Measurements from ENCODE around the gene ASPRV1.
"Not testable (repeated sequence)": the region's sequence is repeated elsewhere in the genome, so short reads cannot be mapped to it uniquely, and the experiment has no call there.

The ASPRV1 gene

DNA sequence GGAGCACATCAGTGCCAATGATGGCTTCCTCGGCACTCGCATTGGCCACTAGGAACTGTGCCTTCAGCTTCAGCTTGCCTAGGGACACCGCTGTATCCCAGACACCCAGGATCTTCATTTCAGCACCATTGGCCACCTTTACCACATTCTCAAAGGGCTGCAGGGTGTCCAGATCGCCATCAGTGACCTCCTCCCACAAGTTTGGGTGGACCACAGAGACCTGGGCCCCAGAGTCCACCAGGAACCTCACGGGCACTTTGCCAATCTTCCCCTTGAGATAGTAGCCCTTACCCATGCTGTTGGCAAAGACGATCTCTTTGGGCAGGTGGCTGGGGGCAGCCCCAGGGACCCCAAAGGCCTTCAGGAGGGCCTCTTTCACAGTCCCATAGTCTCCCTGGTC, 610 bp downstream of the ASPRV1 start:
- DNase-seq (ENCODE audit: low read depth): no peak

DNA sequence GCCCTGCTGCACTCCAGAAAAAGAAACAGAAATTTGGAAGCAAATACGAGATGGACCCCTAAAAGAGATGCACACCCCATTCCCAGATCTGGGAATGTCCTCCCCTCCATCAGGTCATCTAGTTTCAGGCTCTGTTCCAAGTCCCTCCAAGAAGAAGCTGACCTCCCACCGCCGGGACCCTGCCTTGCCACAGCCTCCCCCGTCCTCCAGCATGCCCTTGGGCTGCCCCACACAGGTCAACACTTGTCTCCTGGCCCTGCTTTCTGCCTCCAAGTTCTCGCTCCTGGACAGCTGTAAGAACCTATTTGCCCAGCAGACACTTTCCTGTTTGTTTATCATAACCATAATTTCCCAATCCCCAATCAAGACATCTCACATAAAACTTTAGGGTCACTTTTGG, 2.0 kb downstream of the ASPRV1 start:
- no peak for DNase-seq (ENCODE audit: low read depth)

DNA sequence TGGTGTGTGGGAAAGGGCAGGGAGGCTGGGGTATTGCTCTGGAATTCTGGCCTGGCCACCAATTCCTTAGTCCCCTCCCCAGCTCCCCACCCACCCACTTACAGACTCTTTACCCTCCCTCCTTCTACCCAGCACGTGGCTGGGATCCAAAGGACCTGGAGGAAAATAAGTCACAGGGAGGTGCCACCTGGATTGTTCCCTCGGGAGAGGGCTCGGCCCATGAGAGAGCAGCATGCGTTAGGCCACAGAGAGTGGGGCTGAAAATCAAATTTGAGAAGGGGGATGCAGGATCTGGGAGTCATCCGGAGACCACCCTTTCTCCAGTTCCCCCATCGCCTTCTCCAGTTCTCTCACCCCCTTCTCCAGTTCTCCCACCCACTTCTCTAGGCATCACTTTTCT, 3.0 kb downstream of the ASPRV1 start:
- no peak for DNase-seq (ENCODE audit: low read depth)

DNA sequence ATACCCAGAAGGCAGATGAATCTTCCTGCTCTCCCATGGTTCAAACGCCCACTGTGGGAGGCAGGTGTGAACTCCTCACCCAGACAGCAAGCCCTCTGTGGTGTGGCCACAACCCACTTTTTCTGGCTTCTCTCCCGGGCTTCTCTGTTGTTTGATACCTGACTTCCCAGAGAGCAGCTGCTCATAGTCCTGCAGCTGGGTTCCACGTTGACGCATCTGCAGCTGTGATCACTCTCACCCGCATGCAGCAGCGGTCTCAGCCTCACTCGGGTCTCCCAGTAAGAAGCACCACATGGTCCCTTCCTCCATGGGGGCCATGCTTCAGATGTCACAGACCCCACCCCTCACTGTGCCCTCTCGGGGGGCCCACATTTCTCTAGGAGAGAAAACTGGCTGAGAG, 3.5 kb downstream of the ASPRV1 start:
- no peak for DNase-seq (ENCODE audit: low read depth)

DNA sequence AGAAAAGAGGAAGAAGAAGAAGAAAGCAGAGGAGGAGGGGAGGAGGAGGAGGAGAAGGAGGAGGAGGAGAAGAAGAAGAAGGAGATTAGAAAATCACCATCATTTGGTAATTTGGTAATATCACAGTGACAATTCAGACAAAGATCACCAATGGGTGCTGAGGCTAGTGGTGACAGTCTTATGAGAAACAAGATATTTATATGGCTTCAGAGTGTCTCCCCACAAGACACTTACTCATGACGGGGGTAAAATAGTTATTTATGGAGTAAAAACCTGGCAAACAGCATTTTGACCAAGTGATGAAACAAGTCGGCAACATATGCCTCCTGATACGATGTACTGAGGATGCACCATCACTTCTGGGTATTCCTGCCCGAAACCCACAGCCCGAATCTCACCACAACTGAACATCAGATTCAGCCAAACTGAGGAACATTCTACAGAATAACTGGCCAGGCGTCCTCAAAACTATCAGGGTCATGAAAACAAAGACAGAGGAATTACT, 4.9 kb downstream of the ASPRV1 start:
- no peak for DNase-seq (ENCODE audit: low read depth)

DNA sequence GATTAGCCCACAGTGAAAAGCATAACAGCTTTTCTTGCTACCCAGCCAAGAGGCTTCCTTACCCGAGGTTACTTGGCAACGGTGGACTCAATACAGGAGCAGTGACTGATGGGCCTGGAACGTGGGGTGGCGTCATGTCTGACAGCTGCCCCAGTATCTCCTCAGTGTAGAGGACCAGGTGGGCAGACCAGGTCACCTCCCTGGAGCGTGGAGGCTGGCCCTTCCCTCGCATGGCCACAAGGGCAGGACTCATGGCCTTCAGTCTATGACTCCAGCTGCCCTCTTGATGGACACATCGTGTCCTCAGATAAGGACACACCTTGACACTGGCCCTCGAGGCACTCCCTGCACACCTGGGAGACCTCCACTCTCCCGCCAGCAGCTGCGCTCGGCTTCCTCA, 6.4 kb downstream of the ASPRV1 start:
- no peak for DNase-seq (ENCODE audit: low read depth)

DNA sequence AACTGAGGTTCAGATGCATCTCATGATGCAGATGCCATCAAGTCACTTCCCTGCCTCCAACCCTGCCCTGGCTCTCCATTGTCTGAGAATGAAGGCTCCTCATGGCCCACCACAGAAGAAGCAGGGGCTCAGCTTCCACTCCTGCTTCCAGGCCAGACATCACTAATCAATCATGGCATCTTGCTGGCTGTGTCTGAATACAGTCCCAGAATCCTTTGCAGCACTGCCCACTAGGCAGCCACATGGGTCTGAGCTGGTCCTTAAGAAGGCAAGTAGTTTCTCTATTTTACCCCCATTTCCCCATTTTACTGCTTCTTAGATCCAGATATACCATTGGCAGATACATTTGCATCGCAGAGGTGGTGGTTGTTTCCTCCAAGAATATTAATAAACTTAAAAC, 7.3 kb downstream of the ASPRV1 start:
- DNase-seq (ENCODE audit: low read depth): no peak

DNA sequence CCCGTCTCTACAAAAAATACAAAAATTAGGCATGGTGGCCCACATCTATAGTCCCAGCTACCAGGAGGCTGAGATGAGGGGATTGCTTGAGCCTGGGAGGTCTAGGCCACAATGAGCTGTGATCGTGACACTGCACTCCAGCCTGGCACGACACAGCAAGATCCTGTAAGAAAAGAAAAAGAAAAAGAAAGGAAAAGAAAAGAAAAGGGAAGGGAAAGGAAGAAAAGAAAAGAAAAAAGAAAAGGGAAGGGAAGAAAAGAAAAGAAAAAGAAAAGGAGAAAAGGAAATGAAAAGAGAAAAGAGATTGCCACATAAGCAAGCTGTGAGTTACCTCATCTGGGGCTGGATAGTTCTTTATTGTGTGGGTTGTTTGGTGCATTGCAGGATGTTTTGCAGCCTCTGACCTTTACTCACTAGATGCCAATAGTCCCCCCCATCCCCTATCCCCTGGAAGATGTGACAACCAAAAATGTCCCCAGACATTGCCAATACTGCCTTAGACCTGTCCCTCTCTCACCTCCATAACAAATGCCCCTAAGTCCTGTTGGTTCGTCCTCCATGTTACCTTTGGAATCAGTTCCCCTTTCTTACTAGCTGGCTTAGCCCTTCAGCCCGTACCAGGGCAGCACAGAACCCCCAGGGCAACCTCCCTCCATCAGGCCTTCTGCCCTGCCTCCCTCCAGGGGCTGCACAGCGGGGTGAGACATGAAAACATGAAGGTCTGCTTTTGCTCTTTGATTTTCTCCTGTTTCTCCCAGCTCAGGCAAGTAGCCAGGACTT, 8.9 kb downstream of the ASPRV1 start:
- DNase-seq (ENCODE audit: low read depth): no peak

DNA sequence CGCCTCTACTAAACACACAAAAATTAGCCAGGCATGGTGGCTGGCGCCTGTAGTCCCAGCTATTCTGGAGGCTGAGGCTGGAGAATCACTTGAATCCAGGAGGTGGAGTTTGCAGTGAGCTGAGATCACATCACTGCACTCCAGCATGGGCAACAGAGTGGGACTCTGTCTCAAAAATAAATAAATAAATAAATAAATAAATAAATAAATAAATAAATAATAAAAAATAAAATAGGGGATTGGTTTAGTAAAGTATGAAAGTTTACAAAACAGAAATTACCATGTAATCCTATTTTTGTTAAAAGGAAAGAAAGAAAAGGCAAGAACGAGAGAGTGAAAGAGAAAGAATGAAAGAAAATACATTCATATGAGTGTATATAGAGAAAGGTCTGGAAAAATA, 10.8 kb downstream of the ASPRV1 start:
- DNase-seq (ENCODE audit: low read depth): not testable (repeated sequence)

DNA sequence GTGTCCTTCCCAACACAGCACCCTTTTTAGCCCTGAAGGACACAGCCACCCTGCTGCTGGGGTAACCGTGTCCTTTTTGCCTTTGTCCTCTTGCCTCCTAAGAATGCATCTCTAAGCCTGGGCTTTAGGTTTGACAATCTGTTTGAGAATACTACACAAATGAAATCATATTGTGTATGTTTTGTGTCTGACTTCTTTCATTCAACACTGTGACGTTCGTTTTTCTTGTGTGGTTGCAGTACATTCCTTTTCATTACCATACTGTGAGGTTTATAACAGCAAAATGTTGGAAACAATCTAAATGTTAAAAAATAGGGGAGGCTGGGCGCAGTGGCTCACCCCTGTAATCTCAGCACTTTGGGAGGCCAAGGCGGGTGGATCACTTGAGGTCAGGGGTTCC, 11.2 kb downstream of the ASPRV1 start:
- no peak for DNase-seq (ENCODE audit: low read depth)

DNA sequence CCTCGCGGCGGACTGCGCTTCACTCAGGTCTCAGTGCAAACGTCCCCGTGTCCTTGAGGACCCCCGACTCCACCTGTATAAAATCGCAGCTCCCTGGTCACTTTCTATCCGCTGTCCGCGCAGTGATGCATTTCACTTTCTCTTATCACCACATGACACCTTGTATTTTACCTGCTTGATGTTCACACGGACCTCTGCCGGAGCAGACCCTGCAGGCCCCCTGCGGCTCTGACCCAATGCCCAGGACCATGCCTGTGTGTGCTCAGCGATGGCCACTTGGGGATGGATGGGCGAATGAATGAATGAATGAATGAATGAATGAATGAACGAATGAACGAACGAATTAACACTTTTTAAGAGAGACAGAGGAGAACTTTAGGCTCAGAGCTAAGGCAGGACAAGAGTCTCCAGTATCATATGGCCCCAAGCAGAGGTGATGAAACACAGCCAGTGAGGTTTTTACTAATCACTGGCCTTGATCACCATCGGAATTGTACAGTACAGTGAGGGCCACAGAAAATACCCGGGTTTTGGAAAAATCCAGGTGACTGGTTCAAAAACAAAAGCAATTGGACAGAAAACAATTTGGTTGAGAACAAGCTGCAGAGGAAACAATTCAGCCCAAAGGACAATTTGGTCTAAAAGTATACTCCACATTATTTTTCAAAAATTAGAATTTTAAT, 12.3 kb downstream of the ASPRV1 start:
- DNase-seq (ENCODE audit: low read depth): no peak

DNA sequence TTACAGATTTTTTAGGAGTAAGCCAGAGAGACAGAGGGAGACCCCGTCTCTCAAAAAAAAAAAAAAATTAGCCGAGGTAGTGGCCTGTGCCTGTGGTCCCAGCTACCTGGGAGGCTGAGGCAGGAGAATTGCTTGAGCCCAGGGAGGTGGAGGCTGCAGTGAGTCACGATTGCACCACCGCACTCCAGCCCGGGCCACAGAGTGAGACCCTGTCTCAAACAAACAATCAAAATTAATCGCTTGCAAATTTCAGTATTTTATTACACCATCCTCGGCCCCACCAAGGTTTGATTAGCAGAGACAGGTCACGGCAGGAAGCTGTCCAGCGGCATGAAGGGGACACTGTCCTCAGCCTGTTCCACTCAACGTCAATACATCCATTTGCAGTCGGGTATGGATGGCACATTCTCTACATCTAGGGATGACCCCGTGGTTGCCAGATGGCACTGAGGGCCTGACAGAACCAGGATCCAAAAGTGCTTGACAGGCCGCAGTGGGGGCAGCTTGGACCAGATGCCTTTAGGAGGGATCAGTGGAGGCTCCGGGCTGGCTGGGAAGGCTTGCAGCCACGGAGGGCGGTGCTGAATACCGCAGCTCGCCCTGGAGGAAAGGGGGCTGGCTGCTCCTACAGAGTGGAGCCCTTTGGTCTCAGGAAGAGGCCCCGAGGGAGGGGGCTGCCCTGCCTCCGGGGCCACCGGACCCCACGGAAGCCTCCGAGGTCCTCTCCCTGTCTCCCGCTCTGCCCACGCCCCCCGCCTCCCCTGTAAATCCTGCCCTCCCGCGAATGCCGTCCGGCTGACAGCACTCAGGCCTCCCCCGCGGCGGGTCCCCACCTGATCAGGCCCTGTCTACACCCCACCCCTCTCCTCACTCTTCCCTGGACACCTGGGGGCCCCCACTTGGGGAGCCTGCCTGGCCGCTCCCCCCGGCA, 13.1 kb downstream of the ASPRV1 start:
- no peak for DNase-seq (ENCODE audit: low read depth)

DNA sequence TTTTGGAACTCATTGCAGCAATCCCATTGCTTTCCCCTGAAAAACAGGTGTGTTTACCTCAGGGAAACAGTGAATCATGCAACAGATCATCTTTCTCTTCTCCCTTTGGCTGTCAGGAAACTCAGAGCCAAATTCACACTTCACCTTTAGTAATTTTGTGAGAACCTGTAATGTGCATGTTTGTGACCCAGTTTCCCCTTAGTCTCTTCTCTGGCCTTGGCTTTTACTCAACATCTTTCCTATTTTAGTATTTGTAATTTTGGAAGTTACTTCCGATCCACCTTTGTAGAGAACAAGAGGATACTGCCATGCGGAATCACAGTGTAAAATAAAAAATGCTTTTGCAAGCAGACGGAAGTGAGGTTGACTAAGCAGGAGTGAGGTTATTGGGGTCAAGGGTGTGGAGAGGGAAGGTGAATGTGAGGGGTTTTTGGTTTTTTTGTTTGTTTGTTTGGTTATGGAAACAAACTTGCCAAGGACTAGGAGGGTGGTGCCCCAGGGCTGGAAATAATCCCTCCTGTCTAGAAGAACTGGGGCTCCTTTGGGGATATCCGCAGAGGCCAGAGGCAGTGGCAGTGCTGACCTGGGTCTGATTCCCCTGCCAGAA, 14.0 kb downstream of the ASPRV1 start:
- DNase-seq (ENCODE audit: low read depth): no peak

DNA sequence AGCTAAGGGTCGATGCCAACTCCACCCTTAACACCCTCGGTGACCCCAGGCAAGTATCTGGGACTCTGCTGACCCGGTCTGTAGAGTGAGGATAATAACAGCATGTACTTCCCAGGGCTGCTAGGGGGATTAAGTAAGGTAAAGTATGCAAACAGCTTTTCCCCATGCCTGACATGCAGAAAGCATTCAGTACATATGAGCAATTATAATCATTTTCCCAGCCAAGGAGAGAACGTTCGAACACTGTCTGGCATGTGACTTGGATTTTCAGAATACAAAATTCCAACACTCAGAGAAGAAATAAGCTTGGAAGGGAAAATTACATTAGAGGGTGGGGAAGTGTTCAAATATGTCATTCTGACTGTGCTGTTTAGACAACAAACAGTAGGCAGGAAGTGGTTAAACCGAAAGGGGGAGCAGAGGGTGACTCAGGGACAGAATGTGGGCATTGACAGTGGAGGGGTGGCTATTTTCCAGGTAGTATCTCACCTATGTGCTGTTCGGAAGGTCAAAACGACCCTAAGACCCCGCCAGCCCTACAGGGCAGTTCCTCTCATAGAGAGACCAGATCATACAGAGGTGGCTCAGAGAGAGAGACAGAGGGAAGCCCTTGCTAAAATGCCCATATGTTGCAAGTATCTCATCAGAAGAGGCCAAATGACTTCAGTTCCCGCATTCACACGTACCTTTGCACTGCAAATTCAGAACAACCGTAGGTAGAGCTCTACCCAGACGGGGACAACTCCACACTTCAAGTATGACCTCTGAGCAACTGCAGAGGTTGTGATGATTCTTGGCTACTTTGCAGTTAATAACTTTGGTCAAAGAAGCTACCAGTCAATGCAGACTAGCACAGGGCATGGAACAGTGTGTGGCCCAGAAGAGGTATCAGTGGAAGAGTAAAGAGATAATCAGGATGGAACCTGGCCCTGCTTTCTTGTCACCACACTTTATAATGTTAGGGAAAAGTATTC, 14.8 kb downstream of the ASPRV1 start:
- DNase-seq (ENCODE audit: low read depth): peak; percentile 14

DNA sequence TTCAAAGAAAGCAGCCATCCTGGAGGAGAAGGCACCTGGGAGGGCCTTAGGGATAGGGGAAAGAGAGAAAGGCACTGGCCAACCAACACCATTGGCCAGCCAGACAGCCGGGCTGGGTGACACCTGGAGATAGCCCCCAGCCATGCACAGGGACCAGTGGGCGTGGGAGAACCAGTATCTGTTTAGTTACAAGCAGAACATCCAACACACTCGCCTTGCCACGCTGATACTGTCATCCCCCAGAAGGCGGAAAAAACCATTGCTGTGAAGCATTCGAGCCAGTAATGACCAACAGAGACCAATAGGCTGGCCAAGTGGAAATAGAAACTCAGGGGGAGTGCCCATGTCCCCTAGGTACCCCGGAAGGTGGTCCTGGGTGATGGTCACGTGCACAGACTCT, 15.5 kb downstream of the ASPRV1 start:
- DNase-seq (ENCODE audit: low read depth): no peak

DNA sequence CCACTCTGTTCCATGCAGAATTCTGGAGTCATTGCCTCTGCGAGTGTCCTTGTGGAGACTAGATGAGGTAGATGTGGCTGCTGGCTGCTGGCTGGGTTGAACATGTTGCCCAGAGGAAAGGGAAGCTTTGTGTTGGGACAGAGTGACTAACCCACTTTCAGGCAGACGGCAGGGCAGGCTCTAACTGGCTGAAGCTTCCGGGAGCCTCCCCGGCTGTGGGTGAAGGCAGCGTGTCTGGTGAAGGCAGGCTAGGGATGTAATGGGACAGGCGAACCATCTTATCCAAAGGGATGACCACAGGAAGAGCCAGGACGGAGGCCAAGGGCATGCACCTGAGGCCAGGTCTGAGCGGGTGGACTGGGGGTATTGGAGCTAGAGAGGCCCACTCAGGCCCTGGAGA, 16.0 kb downstream of the ASPRV1 start:
- no peak for DNase-seq (ENCODE audit: low read depth)

DNA sequence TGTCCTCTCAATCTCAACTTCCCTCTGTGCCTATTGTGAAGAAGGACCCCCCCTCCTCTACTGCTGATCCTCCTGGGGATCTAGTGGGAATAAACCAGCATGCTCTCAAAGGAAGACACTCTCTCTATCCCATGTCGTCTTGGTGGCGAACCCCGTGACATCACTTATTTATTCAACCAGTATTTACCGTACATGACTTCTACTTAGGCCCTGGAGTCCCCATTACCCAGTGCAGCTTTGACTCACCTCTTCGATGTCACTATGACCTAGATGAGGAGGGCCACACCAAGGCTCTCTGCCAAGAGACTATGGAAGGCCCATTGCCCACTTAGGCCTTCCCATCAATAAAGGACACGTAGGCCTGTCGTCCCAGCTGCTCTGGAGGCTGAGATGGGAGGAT, 16.7 kb downstream of the ASPRV1 start:
- no peak for DNase-seq (ENCODE audit: low read depth)

DNA sequence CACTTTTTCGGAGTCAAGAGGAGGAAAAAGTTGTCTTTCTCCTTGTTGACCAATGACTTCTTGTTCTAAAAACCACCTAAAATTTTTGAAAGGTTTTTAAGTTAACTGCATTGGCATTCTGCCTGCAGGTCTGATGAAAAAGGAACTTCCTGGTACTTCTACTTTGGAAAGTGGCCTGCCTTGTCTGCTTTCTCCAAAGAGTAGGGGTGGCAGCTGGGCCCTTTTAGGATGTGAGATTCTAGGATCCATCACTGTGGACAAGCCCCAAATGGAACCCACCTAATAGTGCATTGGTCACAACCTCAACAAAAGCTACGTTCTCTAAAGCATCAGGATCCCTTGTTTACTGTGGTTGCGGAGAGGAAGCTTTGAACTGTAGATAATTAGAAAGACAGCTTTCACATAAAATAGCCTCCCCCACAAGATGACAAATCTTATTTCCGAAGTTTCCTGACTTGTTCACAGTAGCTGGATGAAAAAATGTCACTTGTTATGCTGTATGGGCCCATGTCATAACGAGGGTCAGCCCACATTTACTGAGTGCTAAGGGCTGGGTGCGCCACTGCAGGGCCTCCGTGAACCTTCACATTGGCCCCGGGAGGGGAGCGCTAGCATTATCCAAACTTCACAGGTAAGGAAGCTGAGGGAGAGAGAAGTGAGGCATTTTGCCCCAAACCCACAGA, 17.4 kb downstream of the ASPRV1 start:
- no peak for DNase-seq (ENCODE audit: low read depth)

DNA sequence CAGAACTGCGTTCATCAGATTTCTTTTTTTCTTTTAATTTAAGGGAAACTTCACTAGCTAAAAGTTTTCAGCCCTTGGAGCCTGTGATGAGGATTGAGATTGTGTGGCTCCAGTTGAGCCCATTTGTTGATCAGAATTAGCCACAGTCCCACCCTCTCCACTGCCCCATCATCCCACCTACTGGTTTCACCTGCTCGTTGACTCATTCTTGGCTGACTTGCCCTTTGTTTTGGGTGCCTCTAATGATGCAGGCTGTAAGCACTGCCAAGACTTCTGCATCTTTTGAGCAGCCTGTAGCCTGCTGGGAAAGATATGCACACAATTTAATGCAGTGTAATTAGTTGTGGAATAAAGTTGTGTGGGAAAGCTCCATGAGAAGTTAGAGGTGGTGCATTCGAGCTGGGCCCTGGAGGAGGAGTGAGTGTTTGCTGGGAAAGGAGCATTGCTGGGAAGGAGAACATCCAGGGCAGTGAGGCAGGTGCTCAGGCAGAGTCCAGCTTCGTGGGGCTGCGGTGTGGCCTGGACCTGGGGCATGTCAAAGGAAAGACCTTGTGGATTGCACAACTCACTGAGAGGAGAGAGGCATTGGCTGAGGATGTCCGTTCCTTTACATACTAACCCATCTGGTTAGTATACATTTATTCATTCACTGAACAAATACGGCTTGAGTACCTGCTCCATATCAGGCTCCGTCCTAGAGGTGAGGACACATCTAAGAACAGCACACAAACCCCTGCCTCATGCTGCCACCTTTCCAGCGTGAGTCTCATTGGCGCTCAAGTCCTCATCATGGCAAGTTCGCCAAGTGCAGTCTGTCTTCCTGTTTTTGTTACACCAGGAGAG, 18.2 kb downstream of the ASPRV1 start:
- no peak for DNase-seq (ENCODE audit: low read depth)
